Measurements from ENCODE around the gene SLC7A1.

SLC7A1 gene

GRCh38 chr13:29621841-29622240, 26.4 kb upstream of the SLC7A1 start:
- Histone ChIP-seq H4K20me1 (ENCODE audit: insufficient read depth, low read length) (no peaks in the 10 kb centered on the region), H3K27ac (ENCODE audit: low read depth, low read length, poor library complexity, severe bottlenecking) (no peak overlapping the region), H2AFZ (ENCODE audit: low read length) (no peak overlapping the region), H3K4me1 (ENCODE audit: insufficient read depth, low read length, severe bottlenecking) (no peaks in the 10 kb centered on the region), H3K79me2 (ENCODE audit: insufficient read depth, low read length) (no peaks in the 10 kb centered on the region), H3K27me3 (ENCODE audit: insufficient read depth, low read length) (no peaks in the 10 kb centered on the region), H3K36me3 (ENCODE audit: insufficient read depth, low read length) (no peaks in the 10 kb centered on the region), H3K9me2 (ENCODE audit: low read depth, low read length) (no peaks in the 10 kb centered on the region), H3K4me2 (ENCODE audit: low read length) (no peak overlapping the region), H3K9ac (ENCODE audit: low read length) (no peak overlapping the region), H3F3A (ENCODE audit: insufficient read depth, low read length) (no peaks in the 10 kb centered on the region), H3K9me3 (ENCODE audit: low read length) (no peaks in the 10 kb centered on the region), H3K4me3 (ENCODE audit: low read depth, low read length, poor library complexity, severe bottlenecking) (no peak overlapping the region)
- TF ChIP-seq EZH2 (IDR thresholded peaks at IDR 0.05; ENCODE audit: borderline replicate concordance, low read length) (no peak), CTCF (IDR thresholded peaks at IDR 0.05; ENCODE audit: low read length) (no peak)

- Histone ChIP-seq H3K27ac (ENCODE audit: low read depth, low read length, poor library complexity, severe bottlenecking) (no peak overlapping the region), H3F3A (ENCODE audit: insufficient read depth, low read length) (no peaks in the 10 kb centered on the region), H3K4me2 (ENCODE audit: low read length) (no peak overlapping the region), H3K27me3 (ENCODE audit: insufficient read depth, low read length) (no peaks in the 10 kb centered on the region), H3K9me3 (ENCODE audit: low read length) (no peaks in the 10 kb centered on the region), H3K4me1 (ENCODE audit: insufficient read depth, low read length, severe bottlenecking) (no peaks in the 10 kb centered on the region), H4K20me1 (ENCODE audit: insufficient read depth, low read length) (no peaks in the 10 kb centered on the region), H3K9me2 (ENCODE audit: low read depth, low read length) (no peaks in the 10 kb centered on the region), H3K79me2 (ENCODE audit: insufficient read depth, low read length) (no peaks in the 10 kb centered on the region), H3K36me3 (ENCODE audit: insufficient read depth, low read length) (no peaks in the 10 kb centered on the region), H2AFZ (ENCODE audit: low read length) (no peak overlapping the region), H3K9ac (ENCODE audit: low read length) (no peak overlapping the region), H3K4me3 (ENCODE audit: low read depth, low read length, poor library complexity, severe bottlenecking) (no peak overlapping the region)
- TF ChIP-seq CTCF (IDR thresholded peaks at IDR 0.05; ENCODE audit: low read length) (no peak), EZH2 (IDR thresholded peaks at IDR 0.05; ENCODE audit: borderline replicate concordance, low read length) (no peak)
These were observed 25.7 kb upstream of the SLC7A1 start for GRCh38 chr13:29621051-29621800.

GRCh38 chr13:29619995-29620394, 24.5 kb upstream of the SLC7A1 start:
- H3K36me3 ChIP-seq (ENCODE audit: insufficient read depth, low read length), result no peaks in the 10 kb centered on the region
- H3K27ac ChIP-seq (ENCODE audit: low read depth, low read length, poor library complexity, severe bottlenecking), result no peak overlapping the region
- no peak overlapping the region for H3K9ac ChIP-seq (ENCODE audit: low read length)
- H3K4me2 ChIP-seq (ENCODE audit: low read length), result no peak overlapping the region
- TF ChIP-seq EZH2 (IDR thresholded peaks at IDR 0.05; ENCODE audit: borderline replicate concordance, low read length), result no peak
- no peak for TF ChIP-seq CTCF (IDR thresholded peaks at IDR 0.05; ENCODE audit: low read length)
- H3K9me3 ChIP-seq (ENCODE audit: low read length), result no peaks in the 10 kb centered on the region
- no peaks in the 10 kb centered on the region for H3K4me1 ChIP-seq (ENCODE audit: insufficient read depth, low read length, severe bottlenecking)
- H3K9me2 ChIP-seq (ENCODE audit: low read depth, low read length), result no peaks in the 10 kb centered on the region
- no peaks in the 10 kb centered on the region for H4K20me1 ChIP-seq (ENCODE audit: insufficient read depth, low read length)
- no peak overlapping the region for H3K4me3 ChIP-seq (ENCODE audit: low read depth, low read length, poor library complexity, severe bottlenecking)
- no peaks in the 10 kb centered on the region for H3K79me2 ChIP-seq (ENCODE audit: insufficient read depth, low read length)
- H2AFZ ChIP-seq (ENCODE audit: low read length), result no peak overlapping the region
- no peaks in the 10 kb centered on the region for H3F3A ChIP-seq (ENCODE audit: insufficient read depth, low read length)
- H3K27me3 ChIP-seq (ENCODE audit: insufficient read depth, low read length), result no peaks in the 10 kb centered on the region
